ENCODE results near the gene COX11.

COX11 gene

DNA sequence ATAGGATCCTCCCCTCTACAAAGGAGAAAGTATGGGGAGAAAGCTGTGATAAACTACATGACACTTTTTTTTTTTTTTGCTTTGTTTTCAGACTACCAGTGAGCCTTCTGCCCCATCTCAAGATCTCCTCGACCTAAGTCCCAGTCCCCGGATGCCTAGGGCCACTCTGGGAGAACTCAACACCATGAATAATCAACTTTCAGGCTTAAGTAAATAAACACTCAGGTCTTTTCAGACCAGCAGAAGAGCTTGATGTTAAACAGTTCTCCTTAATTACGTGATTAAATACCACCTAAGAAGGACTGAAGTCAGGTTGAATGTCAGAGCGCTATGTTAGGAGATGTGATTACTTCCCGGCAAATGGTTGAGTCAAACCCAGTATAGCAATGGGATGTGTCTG is 31.4 kb downstream of the COX11 start:
- no peak overlapping the region for H3K4me3 ChIP-seq (ENCODE audit: low read length)
- DNase-seq (ENCODE audit: low read depth): no peak
- TF ChIP-seq, protein P1, sequence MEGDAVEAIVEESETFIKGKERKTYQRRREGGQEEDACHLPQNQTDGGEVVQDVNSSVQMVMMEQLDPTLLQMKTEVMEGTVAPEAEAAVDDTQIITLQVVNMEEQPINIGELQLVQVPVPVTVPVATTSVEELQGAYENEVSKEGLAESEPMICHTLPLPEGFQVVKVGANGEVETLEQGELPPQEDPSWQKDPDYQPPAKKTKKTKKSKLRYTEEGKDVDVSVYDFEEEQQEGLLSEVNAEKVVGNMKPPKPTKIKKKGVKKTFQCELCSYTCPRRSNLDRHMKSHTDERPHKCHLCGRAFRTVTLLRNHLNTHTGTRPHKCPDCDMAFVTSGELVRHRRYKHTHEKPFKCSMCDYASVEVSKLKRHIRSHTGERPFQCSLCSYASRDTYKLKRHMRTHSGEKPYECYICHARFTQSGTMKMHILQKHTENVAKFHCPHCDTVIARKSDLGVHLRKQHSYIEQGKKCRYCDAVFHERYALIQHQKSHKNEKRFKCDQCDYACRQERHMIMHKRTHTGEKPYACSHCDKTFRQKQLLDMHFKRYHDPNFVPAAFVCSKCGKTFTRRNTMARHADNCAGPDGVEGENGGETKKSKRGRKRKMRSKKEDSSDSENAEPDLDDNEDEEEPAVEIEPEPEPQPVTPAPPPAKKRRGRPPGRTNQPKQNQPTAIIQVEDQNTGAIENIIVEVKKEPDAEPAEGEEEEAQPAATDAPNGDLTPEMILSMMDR (IDR thresholded peaks at IDR 0.05; ENCODE audit: insufficient read depth, low read depth, low read length, missing control alignments): no peak

DNA sequence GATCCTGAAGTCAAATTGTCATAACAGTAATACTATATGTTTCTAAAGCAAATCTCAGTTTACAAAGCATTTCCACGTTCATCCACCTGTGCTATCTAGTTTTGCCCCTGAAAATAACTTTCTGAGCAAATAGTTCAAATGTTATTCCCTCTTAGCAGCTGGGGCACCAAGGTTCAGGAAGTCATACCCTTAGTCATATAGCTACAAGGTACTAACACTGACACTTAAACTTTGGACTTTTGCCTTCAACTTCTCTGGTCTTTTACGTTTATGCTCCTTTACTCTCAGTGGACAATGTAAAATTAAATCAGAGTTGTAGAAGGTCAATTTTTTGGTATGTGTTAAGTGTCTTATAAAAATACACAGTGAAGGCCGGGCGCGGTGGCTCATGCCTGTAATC is 33.0 kb downstream of the COX11 start:
- H3K4me3 ChIP-seq (ENCODE audit: low read length): no peak overlapping the region
- TF ChIP-seq, protein P1 (IDR thresholded peaks at IDR 0.05; ENCODE audit: insufficient read depth, low read depth, low read length, missing control alignments): no peak
- DNase-seq (ENCODE audit: low read depth): no peak

DNA sequence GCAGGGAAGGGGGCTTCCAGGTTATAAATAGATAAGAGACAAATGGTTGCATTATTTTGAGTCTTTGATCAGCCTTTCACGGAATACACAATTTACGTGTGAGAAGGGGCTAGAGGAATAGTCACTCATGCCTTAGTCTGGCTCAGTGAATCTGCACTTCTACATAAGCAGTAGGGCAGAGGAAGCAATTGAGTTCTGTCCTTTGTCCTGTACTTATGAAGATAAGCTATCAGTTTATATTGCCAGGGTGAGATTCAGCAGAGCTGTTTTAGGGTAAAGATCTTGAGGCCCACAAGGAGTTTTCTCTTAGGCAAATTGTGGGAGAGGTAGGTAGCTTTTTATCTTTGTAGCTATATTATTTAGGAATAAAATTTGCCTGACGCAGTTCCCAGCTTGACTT is 34.5 kb downstream of the COX11 start:
- TF ChIP-seq, protein P1 (IDR thresholded peaks at IDR 0.05; ENCODE audit: insufficient read depth, low read depth, low read length, missing control alignments): no peak
- no peak for DNase-seq (ENCODE audit: low read depth)
- no peak overlapping the region for H3K4me3 ChIP-seq (ENCODE audit: low read length)

DNA sequence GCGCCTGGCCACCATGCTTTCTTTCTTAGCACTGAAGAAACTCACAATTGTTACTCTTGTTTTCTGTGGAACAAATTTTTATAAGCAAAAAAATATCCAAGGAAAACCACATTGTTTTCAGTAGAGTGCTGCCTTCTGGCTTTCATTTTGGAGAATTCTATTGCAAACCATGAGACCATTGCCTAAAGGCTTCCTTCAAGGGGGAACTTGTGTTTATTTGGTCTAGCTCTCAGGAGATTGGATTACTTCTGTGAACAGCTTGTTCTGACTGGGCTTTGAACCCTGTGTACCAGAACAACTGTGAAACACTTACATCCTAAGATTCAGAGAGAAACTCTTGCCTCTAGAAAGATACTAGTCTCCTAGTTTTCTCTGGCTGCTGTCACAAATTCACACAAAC is 35.7 kb downstream of the COX11 start:
- no peak overlapping the region for H3K4me3 ChIP-seq (ENCODE audit: low read length)
- DNase-seq (ENCODE audit: low read depth): no peak
- TF ChIP-seq, protein P1 (IDR thresholded peaks at IDR 0.05; ENCODE audit: insufficient read depth, low read depth, low read length, missing control alignments): no peak

DNA sequence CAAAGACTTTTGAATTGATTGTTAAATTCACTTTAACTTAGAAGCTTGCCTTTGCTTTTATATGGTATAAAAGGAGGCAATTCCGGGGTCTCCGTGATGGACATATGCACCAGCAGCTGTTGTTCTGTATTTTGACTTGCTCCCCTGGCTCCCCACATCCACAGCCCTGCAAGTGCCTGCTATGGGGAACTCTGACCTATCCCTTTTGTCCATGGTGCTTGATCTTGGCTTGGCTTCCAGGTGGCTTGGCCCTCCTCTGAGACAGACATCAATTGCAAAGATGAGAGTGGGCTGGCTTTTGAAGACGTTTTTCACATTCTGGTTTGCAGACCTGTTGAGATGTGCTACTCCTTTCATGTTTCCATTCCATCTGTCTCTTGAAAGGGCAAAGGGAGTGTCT is 40.9 kb downstream of the COX11 start:
- no peak overlapping the region for H3K4me3 ChIP-seq (ENCODE audit: low read length)
- DNase-seq (ENCODE audit: low read depth): no peak
- TF ChIP-seq, protein P1 (IDR thresholded peaks at IDR 0.05; ENCODE audit: insufficient read depth, low read depth, low read length, missing control alignments): no peak

DNA sequence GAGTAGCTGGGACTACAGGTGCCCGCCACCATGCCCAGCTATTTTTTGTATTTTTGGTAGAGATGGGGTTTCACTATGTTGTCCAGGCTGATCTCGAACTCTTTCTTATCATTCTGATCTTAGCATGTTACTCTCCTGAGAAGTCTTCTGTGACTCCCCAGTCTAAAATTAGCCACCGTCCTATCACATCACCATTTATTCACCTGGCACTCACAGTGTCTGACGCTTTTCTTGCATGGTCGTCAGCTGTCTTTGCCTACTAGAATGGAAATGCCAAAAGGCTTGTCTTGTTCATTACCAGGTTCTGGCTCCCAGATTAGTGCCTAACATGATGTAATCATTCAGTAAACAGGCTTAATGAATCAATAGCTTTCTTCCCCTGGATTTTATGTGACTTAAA is 44.0 kb downstream of the COX11 start:
- no peak for DNase-seq (ENCODE audit: low read depth)
- TF ChIP-seq, protein P1 (IDR thresholded peaks at IDR 0.05; ENCODE audit: insufficient read depth, low read depth, low read length, missing control alignments): no peak
- no peak overlapping the region for H3K4me3 ChIP-seq (ENCODE audit: low read length)

DNA sequence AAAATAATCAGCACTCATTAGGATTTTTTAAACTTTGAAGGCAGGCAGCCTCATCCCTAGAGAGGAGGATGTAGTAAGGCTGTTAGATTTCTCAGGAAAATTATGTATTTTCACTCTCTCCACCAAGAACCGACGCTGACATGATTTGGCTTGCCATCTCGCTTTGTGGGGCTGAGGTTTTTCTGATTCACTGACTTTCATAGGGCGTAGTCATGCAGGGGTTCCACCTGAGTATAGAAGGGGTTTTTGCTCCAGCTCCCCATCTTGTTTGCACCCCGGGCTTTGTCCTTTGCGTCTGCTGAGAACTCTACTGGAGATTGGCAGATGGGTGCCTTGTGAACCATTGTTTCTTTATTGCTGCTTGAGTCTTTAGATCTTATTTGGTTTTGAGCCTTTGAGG is 47.6 kb downstream of the COX11 start:
- TF ChIP-seq, protein P1 (IDR thresholded peaks at IDR 0.05; ENCODE audit: insufficient read depth, low read depth, low read length, missing control alignments): no peak
- DNase-seq (ENCODE audit: low read depth): no peak
- no peak overlapping the region for H3K4me3 ChIP-seq (ENCODE audit: low read length)
